MM.1S (cell line): ENCODE measurements around the gene CC2D2B.
A peak's percentile ranks its signal among the peaks of the same experiment; 100 is the strongest.
"Not testable (repeated sequence)": the region's sequence is repeated elsewhere in the genome, so short reads cannot be mapped to it uniquely, and the experiment has no call there.

Experiments used
- DNase-seq: peaks from one replicate; pipeline ENCODE4 v3.0.0-alpha.2; 2015
- H2AFZ ChIP-seq: fragments of 300-600 bp; sonication (generic); 2 replicates; pipeline ENCODE4 v1.6.0; 2016; ENCODE audit warnings: antibody characterized with exemption, low read length
- H3F3A ChIP-seq: fragments of 300-600 bp; sonication (generic); 2 replicates; pipeline ENCODE4 v1.6.1; 2016; ENCODE audit warnings: mild to moderate bottlenecking, antibody characterized with exemption, low read length, moderate library complexity, mixed read lengths; ENCODE audit not compliant: insufficient read depth
- H3K27ac ChIP-seq: fragments of 300-600 bp; sonication (generic); 2 replicates; pipeline ENCODE4 v1.5.1; 2016; ENCODE audit warnings: mild to moderate bottlenecking, low read length
- H3K27me3 ChIP-seq: fragments of 300-600 bp; sonication (generic); replicated peaks from 2 replicates; pipeline ENCODE4 v1.6.0; 2016; ENCODE audit warnings: low read length; ENCODE audit not compliant: insufficient read depth
- H3K36me3 ChIP-seq: fragments of 300-600 bp; sonication (generic); replicated peaks from 2 replicates; pipeline ENCODE4 v1.6.1; 2016; ENCODE audit warnings: mild to moderate bottlenecking, low read length, mixed read lengths; ENCODE audit not compliant: insufficient read depth
- H3K4me1 ChIP-seq: fragments of 300-600 bp; sonication (generic); 2 replicates; pipeline ENCODE4 v1.6.1; 2016; ENCODE audit warnings: low read length, mixed read lengths
- H3K4me2 ChIP-seq: fragments of 300-600 bp; sonication (generic); 2 replicates; pipeline ENCODE4 v1.6.0; 2016; ENCODE audit warnings: low read depth, low read length
- H3K4me3 ChIP-seq: fragments of 300-600 bp; sonication (generic); 2 replicates; pipeline ENCODE4 v1.5.1; 2016; ENCODE audit warnings: low read length, mixed read lengths
- H3K79me2 ChIP-seq: fragments of 300-600 bp; sonication (generic); 2 replicates; pipeline ENCODE4 v1.6.1; 2016; ENCODE audit warnings: mixed run types, low read length, mixed read lengths
- H3K9ac ChIP-seq: fragments of 300-600 bp; sonication (generic); 2 replicates; pipeline ENCODE4 v1.6.1; 2016; ENCODE audit warnings: low read length, mixed read lengths
- H3K9me2 ChIP-seq: fragments of 300-600 bp; sonication (generic); replicated peaks from 2 replicates; pipeline ENCODE4 v1.6.1; 2016; ENCODE audit warnings: mild to moderate bottlenecking, low read length, mixed read lengths; ENCODE audit not compliant: insufficient read depth
- H3K9me3 ChIP-seq: fragments of 300-600 bp; sonication (generic); replicated peaks from 2 replicates; pipeline ENCODE4 v1.6.1; 2016; ENCODE audit warnings: mild to moderate bottlenecking, low read length, mixed read lengths; ENCODE audit not compliant: insufficient read depth
- H4K20me1 ChIP-seq: fragments of 300-600 bp; sonication (generic); 2 replicates; pipeline ENCODE4 v1.6.1; 2016; ENCODE audit warnings: mild to moderate bottlenecking, low read length, moderate library complexity, mixed read lengths; ENCODE audit not compliant: insufficient read depth
- EZH2 ChIP-seq: fragments of 300-600 bp; sonication (generic); optimal IDR thresholded peaks from 2 replicates; pipeline ENCODE3; 2017; ENCODE audit warnings: low read depth, mild to moderate bottlenecking, antibody characterized with exemption, low read length, mixed read lengths
- EZH2phosphoT487 ChIP-seq: fragments of 300-600 bp; sonication (generic); IDR thresholded peaks from 2 replicates; pipeline ENCODE4 v1.6.1; 2018; ENCODE audit warnings: antibody characterized with exemption, low read length
- TF ChIP-seq, protein P1 (sequence below): fragments of 300-600 bp; sonication (generic); IDR thresholded peaks from 2 replicates; pipeline ENCODE4 v1.5.1; 2016; ENCODE audit warnings: antibody characterized with exemption, low read length, mixed read lengths

Gene CC2D2B

DNA sequence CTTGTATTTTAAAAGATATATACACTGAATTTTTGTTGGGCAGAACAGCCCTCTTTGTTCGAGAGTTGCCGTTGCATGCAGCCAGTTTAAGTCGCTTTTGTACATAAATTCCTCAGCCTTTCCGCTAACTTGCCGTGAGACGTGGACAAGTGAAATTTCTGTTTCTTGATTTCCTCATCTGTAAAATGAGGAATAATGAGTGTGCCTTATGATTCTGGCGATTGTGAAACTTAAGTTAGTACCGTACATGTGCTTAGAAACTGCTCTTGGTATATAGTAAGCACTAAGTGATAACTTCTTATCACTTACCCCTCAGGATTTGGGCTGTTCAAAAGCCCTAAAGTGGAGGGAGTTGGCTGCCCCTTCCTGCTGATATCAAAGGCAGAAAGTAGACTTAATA is 137.0 kb downstream of the CC2D2B start:
- H3K9me2 ChIP-seq, result no peaks in the 10 kb centered on the region
- H3K4me2 ChIP-seq, result peak overlapping the region; percentile 66
- TF ChIP-seq EZH2, result no peak
- TF ChIP-seq, protein P1, sequence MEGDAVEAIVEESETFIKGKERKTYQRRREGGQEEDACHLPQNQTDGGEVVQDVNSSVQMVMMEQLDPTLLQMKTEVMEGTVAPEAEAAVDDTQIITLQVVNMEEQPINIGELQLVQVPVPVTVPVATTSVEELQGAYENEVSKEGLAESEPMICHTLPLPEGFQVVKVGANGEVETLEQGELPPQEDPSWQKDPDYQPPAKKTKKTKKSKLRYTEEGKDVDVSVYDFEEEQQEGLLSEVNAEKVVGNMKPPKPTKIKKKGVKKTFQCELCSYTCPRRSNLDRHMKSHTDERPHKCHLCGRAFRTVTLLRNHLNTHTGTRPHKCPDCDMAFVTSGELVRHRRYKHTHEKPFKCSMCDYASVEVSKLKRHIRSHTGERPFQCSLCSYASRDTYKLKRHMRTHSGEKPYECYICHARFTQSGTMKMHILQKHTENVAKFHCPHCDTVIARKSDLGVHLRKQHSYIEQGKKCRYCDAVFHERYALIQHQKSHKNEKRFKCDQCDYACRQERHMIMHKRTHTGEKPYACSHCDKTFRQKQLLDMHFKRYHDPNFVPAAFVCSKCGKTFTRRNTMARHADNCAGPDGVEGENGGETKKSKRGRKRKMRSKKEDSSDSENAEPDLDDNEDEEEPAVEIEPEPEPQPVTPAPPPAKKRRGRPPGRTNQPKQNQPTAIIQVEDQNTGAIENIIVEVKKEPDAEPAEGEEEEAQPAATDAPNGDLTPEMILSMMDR, result no peak
- no peak for TF ChIP-seq EZH2phosphoT487
- peak overlapping the region; percentile 65; the same call in 1 of the 2 replicates for H3K9ac ChIP-seq
- H3K4me3 ChIP-seq, result peak overlapping the region; percentile 79
- no peak overlapping the region for H3K27ac ChIP-seq
- H4K20me1 ChIP-seq, result no peaks in the 10 kb centered on the region
- H2AFZ ChIP-seq, result peak overlapping the region; percentile 51
- no peak for DNase-seq
- H3K27me3 ChIP-seq, result no peaks in the 10 kb centered on the region
- no peaks in the 10 kb centered on the region for H3K4me1 ChIP-seq
- no peaks in the 10 kb centered on the region for H3F3A ChIP-seq
- no peaks in the 10 kb centered on the region for H3K36me3 ChIP-seq
- H3K79me2 ChIP-seq, result no peaks in the 10 kb centered on the region
- no peaks in the 10 kb centered on the region for H3K9me3 ChIP-seq

- Histone ChIP-seq H3K9ac (no peak overlapping the region), H3K79me2 (no peaks in the 10 kb centered on the region)
Measured at GRCh38 chr10:96046546-96046945, 138.8 kb downstream of the CC2D2B start.

GRCh38 chr10:96047004-96047649 is 139.4 kb downstream of the CC2D2B start:
- H3K4me3 ChIP-seq, result no peak overlapping the region
- TF ChIP-seq EZH2phosphoT487, result no peak
- TF ChIP-seq, protein P1, result 0 out of 2 replicates have a peak, but pooled peaks have one; percentile 6
- H3K9me2 ChIP-seq, result no peaks in the 10 kb centered on the region
- no peak overlapping the region for H3K9ac ChIP-seq
- H3K36me3 ChIP-seq, result no peaks in the 10 kb centered on the region
- H3F3A ChIP-seq, result no peaks in the 10 kb centered on the region
- no peaks in the 10 kb centered on the region for H3K4me1 ChIP-seq
- no peaks in the 10 kb centered on the region for H4K20me1 ChIP-seq
- H3K27me3 ChIP-seq, result no peaks in the 10 kb centered on the region
- no peak overlapping the region for H2AFZ ChIP-seq
- H3K27ac ChIP-seq, result no peak overlapping the region
- H3K9me3 ChIP-seq, result no peaks in the 10 kb centered on the region
- H3K4me2 ChIP-seq, result no peak overlapping the region
- no peak for DNase-seq
- H3K79me2 ChIP-seq, result no peaks in the 10 kb centered on the region

More at GRCh38 chr10:96046546-96046945, 138.8 kb downstream of the CC2D2B start:
- no peak for DNase-seq
- no peak overlapping the region for H2AFZ ChIP-seq
- no peak overlapping the region for H3K27ac ChIP-seq
- H4K20me1 ChIP-seq, result no peaks in the 10 kb centered on the region
- no peaks in the 10 kb centered on the region for H3K9me3 ChIP-seq
- no peak overlapping the region for H3K4me3 ChIP-seq
- no peaks in the 10 kb centered on the region for H3K27me3 ChIP-seq
- H3K4me1 ChIP-seq, result no peaks in the 10 kb centered on the region
- no peaks in the 10 kb centered on the region for H3K36me3 ChIP-seq
- no peaks in the 10 kb centered on the region for H3K9me2 ChIP-seq
- TF ChIP-seq, protein P1, result no peak
- TF ChIP-seq EZH2phosphoT487 (no peak), EZH2 (no peak)
- no peak overlapping the region for H3K4me2 ChIP-seq
- H3F3A ChIP-seq, result no peaks in the 10 kb centered on the region

DNA sequence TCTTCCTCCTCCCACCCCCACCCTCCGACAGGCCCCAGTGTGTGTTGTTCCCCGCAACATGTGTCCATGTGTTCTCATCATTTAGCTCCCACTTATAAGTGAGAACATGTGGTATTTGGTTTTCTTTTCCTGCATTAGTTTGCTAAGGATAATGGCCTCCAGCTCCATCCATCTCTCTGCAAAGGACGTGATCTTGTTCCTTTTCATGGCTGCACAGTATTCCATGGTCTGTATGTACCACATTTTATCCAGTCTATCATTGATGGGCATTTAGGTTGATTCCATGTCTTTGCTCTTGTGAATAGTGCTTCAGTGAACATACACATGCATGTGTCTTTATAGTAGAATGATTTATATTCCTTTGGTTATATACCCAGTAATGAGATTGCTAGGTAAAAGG is 140.2 kb downstream of the CC2D2B start:
- not testable (repeated sequence) for H3K9me3 ChIP-seq, H3K4me1 ChIP-seq, H3F3A ChIP-seq, H3K79me2 ChIP-seq, H3K36me3 ChIP-seq, H3K4me3 ChIP-seq, H3K27me3 ChIP-seq, H2AFZ ChIP-seq, H3K27ac ChIP-seq, DNase-seq, H3K4me2 ChIP-seq, H3K9ac ChIP-seq, H4K20me1 ChIP-seq, H3K9me2 ChIP-seq
